Right ventricle myocardium inferior (tissue), 1 donor: ENCODE results near the gene PLS1. TPM values are rescaled to one million over a fixed set of nuclear protein-coding genes. Genes with fewer than 3 reads are reported as not detected.
"Not testable (repeated sequence)": the region's sequence is repeated elsewhere in the genome, so short reads cannot be mapped to it uniquely, and the experiment has no call there.

Experiments used
- ATAC-seq: fragments of 200-7000 bp; cut with Tn5 transposase; one replicate; pipeline ENCODE4 v1.9.1; 2020; ENCODE audit warnings: mild to moderate bottlenecking, moderate library complexity
- DNase-seq: peaks from one replicate; pipeline ENCODE4 v3.0.0; 2021; ENCODE audit errors: missing footprints
- intact Hi-C: fragments of 100-400 bp; cut with DNase I; formaldehyde crosslinking; loops from one replicate; pipeline ENCODE4 v1.11.0; 2022
- total RNA-seq: library from RNA; stranded (reverse); fragmentation: NEBNext Ultra II Directional; extraction: Animal tissue kit (Norgen Biotek cat#: 25700); gene quantifications from one replicate; pipeline ENCODE4 v1.2.1, GENCODE V29; 2021
- donor health status: DM: no; HTN: yes; CAD: no; lungs with severe emphysema.

The PLS1 gene
- total RNA-seq, 1 donor from 2014 or later = 2.5 TPM

- DNase-seq = no peak
- ATAC-seq = no peak
- intact Hi-C loops = no loop called here
Measured at GRCh38 chr3:142660383-142660782, 64.2 kb downstream of the PLS1 start.

- DNase-seq = no peak
- intact Hi-C loops = no loop called here
- no peak for ATAC-seq
Measured at GRCh38 chr3:142660893-142661292, 64.7 kb downstream of the PLS1 start.

GRCh38 chr3:142663865-142664264 lies 67.7 kb downstream of the PLS1 start:
- ATAC-seq (no peak), DNase-seq (no peak)
- intact Hi-C loops = no loop called here

- intact Hi-C loops = no loop called here
- ATAC-seq (no peak), DNase-seq (no peak)
Measured at GRCh38 chr3:142664311-142664710, 68.1 kb downstream of the PLS1 start.

- intact Hi-C loops = no loop called here
- ATAC-seq (no peak), DNase-seq (no peak)
Measured at GRCh38 chr3:142664819-142665218, 68.6 kb downstream of the PLS1 start.

GRCh38 chr3:142670120-142670519 lies 73.9 kb downstream of the PLS1 start:
- no peak for DNase-seq
- ATAC-seq = no peak
- intact Hi-C loops = no loop called here

- ATAC-seq = no peak
- intact Hi-C loops = no loop called here
- DNase-seq = no peak
Measured at GRCh38 chr3:142676151-142676550, 80.0 kb downstream of the PLS1 start.

GRCh38 chr3:142680710-142681109 lies 84.5 kb downstream of the PLS1 start:
- no peak for DNase-seq
- no peak for ATAC-seq
- intact Hi-C loops = no loop called here

GRCh38 chr3:142690613-142691012 lies 94.4 kb downstream of the PLS1 start:
- intact Hi-C loops = no loop called here
- ATAC-seq (no peak), DNase-seq (no peak)

GRCh38 chr3:142691527-142691926 lies 95.3 kb downstream of the PLS1 start:
- intact Hi-C loops = no loop called here
- DNase-seq (no peak), ATAC-seq (no peak)

GRCh38 chr3:142693136-142693853 lies 97.1 kb downstream of the PLS1 start:
- ATAC-seq (no peak), DNase-seq (no peak)
- intact Hi-C loops = no loop called here

GRCh38 chr3:142694225-142694624 lies 98.0 kb downstream of the PLS1 start:
- intact Hi-C loops = no loop called here
- ATAC-seq (no peak), DNase-seq (no peak)

- no peak for ATAC-seq
- intact Hi-C loops = no loop called here
Measured at GRCh38 chr3:142705198-142705597, 109.0 kb downstream of the PLS1 start.

GRCh38 chr3:142706321-142707127 lies 110.3 kb downstream of the PLS1 start:
- intact Hi-C loops = no loop called here
- DNase-seq (no peak), ATAC-seq (no peak)

More at GRCh38 chr3:142705198-142705597, 109.0 kb downstream of the PLS1 start:
- DNase-seq = no peak

- DNase-seq (no peak), ATAC-seq (no peak)
- intact Hi-C loops = no loop called here
Measured at GRCh38 chr3:142709207-142709606, 113.0 kb downstream of the PLS1 start.

- ATAC-seq, DNase-seq, intact Hi-C loops: not testable (repeated sequence)
Measured at GRCh38 chr3:142714882-142715281, 118.7 kb downstream of the PLS1 start.

- ATAC-seq (no peak), DNase-seq (no peak)
- intact Hi-C loops = no loop called here
Measured at GRCh38 chr3:142716102-142716501, 119.9 kb downstream of the PLS1 start.

- peak; percentile 26 for ATAC-seq
Measured at GRCh38 chr3:142723665-142723967, 127.4 kb downstream of the PLS1 start.

GRCh38 chr3:142723968-142724681 lies 127.9 kb downstream of the PLS1 start, which contains the start of gene TRPC1:
TRPC1 (plus strand) TSS chr3:142724034; CDS start chr3:142724560, 526 bp downstream.
- intact Hi-C loops = loop anchor here (5.0 to 10.0 kb wide), 2 partner anchors 127 to 281 kb away; partner anchors contain the start of genes PLS1 and U2SURP
- DNase-seq (peak; percentile 87), ATAC-seq (peak; percentile 94)

More at GRCh38 chr3:142723665-142723967, 127.4 kb downstream of the PLS1 start:
- no peak for DNase-seq
- intact Hi-C loops = loop anchor here (5.0 to 10.0 kb wide), 2 partner anchors 126 to 281 kb away; partner anchors contain the start of genes PLS1 and U2SURP
